ENCODE data around the gene SRPX. TPM values are rescaled to one million over a fixed set of nuclear protein-coding genes. Genes with fewer than 3 reads are reported as not detected.

Gene SRPX
- polyA plus RNA-seq, 3 donors, result 13.0 to 16.4 (median 13.7) TPM

GRCh38 chrX:38214551-38215531 is 5.8 kb downstream of the SRPX start:
- no peak for DNase-seq

- no peak for DNase-seq
These were observed 6.6 kb downstream of the SRPX start for GRCh38 chrX:38214044-38214443.

GRCh38 chrX:38211891-38212635 is 8.6 kb downstream of the SRPX start:
- DNase-seq, result no peak

GRCh38 chrX:38206542-38206941 is 14.1 kb downstream of the SRPX start:
- no peak for DNase-seq

- DNase-seq, result no peak
These were observed 14.6 kb downstream of the SRPX start for GRCh38 chrX:38206036-38206435.

GRCh38 chrX:38205039-38205438 is 15.6 kb downstream of the SRPX start:
- no peak for DNase-seq

GRCh38 chrX:38192007-38192810 is 28.5 kb downstream of the SRPX start:
- DNase-seq, result no peak

GRCh38 chrX:38189431-38190250 is 31.0 kb downstream of the SRPX start:
- DNase-seq, result no peak

- DNase-seq, result no peak
These were observed 37.1 kb downstream of the SRPX start for GRCh38 chrX:38183596-38183995.

GRCh38 chrX:38181357-38181756 is 39.3 kb downstream of the SRPX start:
- DNase-seq, result no peak

GRCh38 chrX:38178396-38178795 is 42.3 kb downstream of the SRPX start:
- DNase-seq, result no peak

GRCh38 chrX:38175139-38175538 is 45.5 kb downstream of the SRPX start:
- DNase-seq, result peak; percentile 29

GRCh38 chrX:38172596-38172995 is 48.1 kb downstream of the SRPX start:
- DNase-seq, result no peak

- no peak for DNase-seq
These were observed 50.1 kb downstream of the SRPX start for GRCh38 chrX:38170556-38170955.

- DNase-seq, result peak; percentile 10
These were observed 54.1 kb downstream of the SRPX start for GRCh38 chrX:38166478-38167083.

- DNase-seq, result no peak
These were observed 55.6 kb downstream of the SRPX start for GRCh38 chrX:38165023-38165422.

- no peak for DNase-seq
These were observed 57.5 kb downstream of the SRPX start for GRCh38 chrX:38163193-38163592.

- DNase-seq, result no peak
These were observed 63.8 kb downstream of the SRPX start for GRCh38 chrX:38156838-38157237.

- no peak for DNase-seq
These were observed 65.9 kb downstream of the SRPX start for GRCh38 chrX:38154818-38155217.

- no peak for DNase-seq
These were observed 66.3 kb downstream of the SRPX start for GRCh38 chrX:38154340-38154739.

GRCh38 chrX:38151441-38151840 is 69.2 kb downstream of the SRPX start:
- no peak for DNase-seq
